ENCODE measurements around the gene SLC22A23.

DNA sequence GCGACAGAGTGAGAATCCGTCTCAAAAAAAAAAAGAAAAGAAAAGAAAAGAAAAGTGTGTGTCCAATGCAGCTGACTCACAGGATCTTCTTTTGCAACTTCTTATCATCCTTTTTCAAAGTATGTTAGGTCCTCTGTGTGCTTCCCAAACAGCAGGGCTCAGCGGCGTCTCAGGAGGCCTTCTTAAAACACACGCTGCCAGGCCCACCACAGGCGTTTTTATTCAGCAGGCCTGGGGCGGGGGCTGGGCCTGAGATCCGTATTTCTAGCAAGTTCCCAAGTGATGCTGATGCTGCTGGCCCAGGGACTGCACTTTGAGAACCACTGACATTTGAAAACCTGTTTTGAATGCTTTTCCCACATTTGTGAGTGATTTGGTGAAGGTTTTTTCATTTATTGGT, 141.0 kb downstream of the SLC22A23 start:
- TF ChIP-seq, protein P1, sequence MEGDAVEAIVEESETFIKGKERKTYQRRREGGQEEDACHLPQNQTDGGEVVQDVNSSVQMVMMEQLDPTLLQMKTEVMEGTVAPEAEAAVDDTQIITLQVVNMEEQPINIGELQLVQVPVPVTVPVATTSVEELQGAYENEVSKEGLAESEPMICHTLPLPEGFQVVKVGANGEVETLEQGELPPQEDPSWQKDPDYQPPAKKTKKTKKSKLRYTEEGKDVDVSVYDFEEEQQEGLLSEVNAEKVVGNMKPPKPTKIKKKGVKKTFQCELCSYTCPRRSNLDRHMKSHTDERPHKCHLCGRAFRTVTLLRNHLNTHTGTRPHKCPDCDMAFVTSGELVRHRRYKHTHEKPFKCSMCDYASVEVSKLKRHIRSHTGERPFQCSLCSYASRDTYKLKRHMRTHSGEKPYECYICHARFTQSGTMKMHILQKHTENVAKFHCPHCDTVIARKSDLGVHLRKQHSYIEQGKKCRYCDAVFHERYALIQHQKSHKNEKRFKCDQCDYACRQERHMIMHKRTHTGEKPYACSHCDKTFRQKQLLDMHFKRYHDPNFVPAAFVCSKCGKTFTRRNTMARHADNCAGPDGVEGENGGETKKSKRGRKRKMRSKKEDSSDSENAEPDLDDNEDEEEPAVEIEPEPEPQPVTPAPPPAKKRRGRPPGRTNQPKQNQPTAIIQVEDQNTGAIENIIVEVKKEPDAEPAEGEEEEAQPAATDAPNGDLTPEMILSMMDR (conservative IDR thresholded peaks at IDR 0.05; ENCODE audit: low read length), result no peak
- no peak for TF ChIP-seq EZH2phosphoT487 (IDR thresholded peaks at IDR 0.05; ENCODE audit: borderline replicate concordance, low read depth, low read length)
